GM19468 (cell line): Measurements from ENCODE around the gene HNRNPUL2.
"Not testable (repeated sequence)": the region's sequence is repeated elsewhere in the genome, so short reads cannot be mapped to it uniquely, and the experiment has no call there.

Experiments
- ATAC-seq: cut with Tn5 transposase; IDR thresholded peaks from one replicate; pipeline ENCODE4 v1.9.1; 2021; ENCODE audit warnings: mild to moderate bottlenecking, moderate library complexity, moderate number of reproducible peaks; ENCODE audit not compliant: unreplicated experiment; ENCODE audit errors: extremely low read depth

HNRNPUL2 gene

DNA sequence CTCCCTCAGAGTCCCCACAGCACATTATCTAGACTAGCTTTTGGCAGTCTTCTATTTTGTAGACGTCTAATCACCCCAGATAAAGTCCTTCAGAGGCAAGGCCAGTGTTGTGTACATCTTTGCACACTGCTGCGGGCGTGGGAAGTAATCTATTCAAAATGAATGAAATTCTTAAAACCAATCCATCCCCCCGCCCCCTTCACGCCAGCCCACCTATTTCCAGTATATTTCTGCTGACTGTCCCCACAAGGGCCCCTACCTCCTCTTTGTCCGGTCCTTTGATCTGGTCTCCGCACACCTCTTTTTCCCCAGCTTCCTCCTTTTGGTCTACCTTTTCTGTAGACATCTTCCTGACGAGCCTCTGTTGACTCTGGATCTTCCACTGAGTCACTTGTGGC lies 20.4 kb downstream of the HNRNPUL2 start:
- ATAC-seq, result no peak

DNA sequence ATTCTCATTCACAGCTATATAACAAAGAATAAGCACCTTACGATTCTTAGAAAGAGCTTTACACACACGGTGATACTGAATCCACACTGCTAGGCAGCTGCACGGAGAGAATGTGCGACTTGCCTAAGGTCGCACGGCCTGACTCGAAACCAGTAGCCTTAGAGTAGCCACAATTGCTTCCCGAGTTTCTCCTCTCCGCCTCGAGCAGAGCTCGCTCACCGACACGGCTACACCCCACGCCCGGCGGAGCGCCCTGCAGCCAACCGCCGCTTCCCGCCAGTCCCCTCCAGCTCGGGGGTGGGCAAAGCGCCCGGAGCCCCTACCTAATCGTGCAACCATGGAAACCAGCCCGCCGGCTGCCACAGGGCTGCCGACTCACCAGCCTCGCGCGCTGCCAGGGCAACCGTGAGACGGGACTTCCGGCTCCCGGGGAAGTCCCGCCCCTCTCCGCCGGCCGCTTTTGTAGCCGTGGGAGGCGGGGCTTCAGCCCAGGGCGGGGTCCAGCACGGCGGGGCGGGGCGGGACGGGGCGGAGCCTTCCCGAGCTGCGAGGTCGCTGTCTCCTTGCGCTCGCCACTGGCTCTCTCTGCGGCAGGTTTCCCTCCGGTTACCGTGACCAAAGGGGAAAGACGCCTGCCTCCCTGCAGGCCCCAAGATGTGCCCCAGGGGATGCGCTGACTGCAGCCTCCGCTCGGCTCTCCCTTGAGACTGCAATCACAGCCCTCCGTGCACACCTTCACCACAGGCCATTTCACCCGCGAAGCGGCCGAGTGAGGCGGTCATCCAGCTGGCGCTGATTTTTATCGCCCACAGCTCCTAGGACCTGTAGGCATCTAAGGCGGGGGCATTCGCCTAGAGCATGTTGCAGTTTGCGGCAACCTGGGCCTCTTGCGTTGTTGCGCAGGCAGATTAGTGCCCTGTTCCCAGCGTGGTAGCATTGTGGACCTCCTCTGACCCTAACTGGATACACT lies 21.1 kb downstream of the HNRNPUL2 start:
- no peak for ATAC-seq

DNA sequence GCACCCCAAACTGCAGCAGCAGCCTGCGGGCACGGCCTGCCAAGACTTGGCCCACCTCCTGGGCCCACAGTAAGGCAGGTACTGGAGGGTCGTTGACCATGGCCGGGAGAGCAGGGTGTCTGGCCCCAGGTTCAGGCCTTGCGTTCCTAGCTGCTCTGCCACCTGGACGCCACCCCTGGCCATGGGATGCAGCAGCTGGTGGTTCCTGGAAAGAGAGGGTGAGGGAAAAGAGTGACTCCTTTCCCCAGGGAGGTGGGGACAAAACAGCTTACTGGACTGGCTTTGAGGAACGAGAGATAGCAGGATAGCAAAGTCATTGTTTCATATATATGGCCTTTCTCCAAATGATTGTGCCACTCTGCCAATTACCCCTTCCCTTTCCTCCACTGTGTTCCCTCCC lies 21.8 kb downstream of the HNRNPUL2 start:
- ATAC-seq, result no peak

DNA sequence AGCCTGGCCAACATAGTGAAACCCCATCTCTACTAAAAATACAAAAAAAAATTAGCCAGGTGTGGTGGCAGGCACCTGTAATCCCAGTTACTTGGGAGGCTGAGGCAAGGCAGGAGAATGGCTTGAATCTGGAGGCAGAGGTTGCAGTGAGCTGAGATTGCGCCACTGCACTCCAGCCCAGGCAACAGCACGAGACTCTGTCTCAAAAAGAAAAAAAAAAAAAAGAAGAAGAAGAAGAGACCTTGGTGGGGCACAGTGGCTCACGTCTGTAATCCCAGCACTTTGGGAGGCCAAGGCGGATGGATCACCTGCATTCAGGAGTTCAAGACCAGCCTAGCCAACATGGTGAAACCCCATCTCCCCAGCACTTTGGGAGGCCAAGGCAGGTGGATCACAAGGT lies 23.3 kb downstream of the HNRNPUL2 start:
- ATAC-seq, result not testable (repeated sequence)

DNA sequence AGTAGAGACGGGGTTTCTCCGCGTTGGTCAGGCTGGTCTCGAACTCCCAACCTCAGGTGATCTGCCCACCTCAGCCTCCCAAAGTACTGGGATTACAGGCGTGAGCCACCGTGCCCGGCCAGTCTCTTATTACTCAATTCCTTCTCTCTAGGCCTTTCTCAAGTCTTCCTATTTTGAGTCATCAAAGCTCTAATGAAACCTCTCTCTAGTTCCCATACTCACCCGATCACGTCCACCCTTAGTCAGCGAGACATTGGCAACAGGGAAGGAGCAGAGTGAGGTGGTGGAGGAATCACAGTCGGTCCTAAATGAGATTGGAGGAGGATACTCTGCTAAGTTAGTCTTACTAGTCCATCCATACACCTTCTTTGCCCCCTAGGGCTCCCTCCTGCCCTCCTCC lies 25.0 kb downstream of the HNRNPUL2 start:
- no peak for ATAC-seq

DNA sequence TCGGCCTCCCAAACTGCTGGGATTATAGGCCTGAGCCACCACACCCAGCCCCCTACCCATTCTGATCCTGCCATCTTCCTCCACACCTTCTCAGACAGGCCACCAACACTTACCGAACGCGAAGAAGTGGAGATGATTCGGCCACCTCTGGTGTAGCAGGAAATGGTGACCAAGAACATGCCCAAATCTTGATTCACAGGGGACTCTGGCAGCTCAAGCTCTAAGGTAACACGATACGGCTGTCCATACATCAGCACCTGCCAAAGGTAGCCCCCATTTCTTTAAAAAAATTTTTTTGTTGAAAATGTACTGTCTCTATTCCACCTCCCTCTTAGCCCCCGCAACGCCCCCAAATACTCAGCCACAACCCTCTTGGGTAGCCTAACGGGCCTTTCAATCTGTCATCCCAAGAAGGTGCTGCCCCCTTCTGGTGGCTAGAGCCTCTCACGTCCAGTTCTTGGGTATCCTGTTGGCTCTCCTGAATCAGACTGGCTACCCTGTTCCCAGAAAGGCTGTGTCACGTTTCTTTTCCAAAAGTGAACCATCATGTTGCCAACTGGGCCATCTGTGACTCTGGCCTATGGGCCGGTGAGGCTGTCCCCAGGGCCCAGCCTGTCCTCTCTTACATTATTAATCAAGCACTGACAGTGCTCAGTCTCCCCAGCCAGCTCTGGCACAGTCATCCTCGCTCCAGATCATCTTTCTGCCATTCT lies 32.6 kb downstream of the HNRNPUL2 start:
- ATAC-seq, result no peak

DNA sequence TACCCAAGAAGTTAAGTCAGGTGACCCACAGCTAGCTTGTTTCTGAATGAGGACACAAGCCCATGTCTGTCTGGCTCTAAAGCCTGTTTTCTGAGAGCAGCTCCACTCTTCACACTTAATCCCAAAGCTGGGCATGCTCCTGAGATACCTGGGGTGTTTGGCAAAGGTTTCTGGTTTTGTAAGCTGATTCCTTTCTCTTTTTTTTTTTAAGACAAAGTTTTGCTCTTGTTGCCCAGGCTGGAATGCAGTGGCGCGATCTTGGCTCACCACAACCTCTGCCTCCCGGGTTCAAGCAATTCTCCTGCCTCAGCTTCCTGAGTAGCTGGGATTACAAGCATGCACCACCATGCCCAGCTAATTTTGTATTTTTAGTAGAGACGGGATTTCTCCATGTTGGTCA lies 33.6 kb downstream of the HNRNPUL2 start:
- not testable (repeated sequence) for ATAC-seq

DNA sequence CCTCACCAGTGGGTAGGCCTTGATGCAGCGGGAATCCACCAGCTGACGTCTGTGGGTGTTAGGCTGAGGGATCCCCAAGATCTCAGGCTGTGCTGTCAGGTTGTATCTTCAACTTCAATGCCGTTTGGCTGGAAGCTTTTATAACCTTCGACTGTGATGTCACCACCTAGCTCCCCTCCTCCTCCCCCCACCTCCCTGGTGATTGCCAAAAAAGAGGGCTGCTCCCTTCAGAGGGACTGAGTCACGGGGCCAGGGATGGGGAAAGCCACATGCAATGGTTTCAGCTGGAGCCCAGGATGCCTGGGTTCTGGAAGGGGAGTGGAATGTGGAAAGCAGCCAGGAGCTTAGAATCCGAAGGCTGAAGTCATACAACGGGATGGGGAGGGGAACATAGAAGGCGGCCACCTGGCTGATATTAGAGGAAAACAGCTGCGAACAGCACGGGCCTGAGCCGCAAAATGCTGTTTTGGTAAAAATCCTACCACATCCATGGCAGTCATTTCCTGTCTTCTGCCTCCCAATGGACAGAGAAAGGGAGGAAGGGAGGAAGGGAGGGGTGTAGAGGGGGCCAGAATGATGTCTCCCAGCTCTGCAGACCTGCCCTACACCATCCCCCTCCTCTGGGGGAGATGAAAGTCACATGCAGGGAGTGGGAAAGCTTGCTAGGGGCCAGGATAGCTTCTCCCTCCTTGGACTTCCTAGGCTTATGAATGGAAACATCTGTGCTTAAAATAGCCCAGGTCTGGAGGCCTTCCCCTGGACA lies 37.7 kb downstream of the HNRNPUL2 start, which contains the start of gene LRRN4CL:
TSS of gene LRRN4CL (minus strand) at position 110 of the 763 bp plus-strand sequence. CDS start 1,022 bp downstream, outside the sequence.
- ATAC-seq, result no peak

DNA sequence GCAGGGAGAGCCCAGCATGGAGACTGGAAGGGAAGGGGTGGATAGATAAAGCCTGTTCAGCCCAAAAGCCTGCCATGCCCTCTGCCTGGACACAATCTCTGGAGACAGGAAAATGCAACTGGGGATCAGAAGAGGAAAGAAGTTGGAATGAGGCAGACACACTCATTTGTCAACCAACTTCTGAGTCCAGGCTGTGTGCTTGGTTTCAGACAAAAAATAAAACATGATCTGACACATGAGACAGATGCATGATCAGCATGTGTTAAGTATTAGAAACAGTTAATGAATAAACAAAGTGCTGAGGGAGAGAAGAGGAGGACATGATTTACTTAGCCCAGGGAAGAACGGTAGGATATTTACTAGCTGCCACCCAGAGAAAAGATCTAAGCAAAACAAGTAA lies 38.8 kb downstream of the HNRNPUL2 start:
- ATAC-seq, result no peak

DNA sequence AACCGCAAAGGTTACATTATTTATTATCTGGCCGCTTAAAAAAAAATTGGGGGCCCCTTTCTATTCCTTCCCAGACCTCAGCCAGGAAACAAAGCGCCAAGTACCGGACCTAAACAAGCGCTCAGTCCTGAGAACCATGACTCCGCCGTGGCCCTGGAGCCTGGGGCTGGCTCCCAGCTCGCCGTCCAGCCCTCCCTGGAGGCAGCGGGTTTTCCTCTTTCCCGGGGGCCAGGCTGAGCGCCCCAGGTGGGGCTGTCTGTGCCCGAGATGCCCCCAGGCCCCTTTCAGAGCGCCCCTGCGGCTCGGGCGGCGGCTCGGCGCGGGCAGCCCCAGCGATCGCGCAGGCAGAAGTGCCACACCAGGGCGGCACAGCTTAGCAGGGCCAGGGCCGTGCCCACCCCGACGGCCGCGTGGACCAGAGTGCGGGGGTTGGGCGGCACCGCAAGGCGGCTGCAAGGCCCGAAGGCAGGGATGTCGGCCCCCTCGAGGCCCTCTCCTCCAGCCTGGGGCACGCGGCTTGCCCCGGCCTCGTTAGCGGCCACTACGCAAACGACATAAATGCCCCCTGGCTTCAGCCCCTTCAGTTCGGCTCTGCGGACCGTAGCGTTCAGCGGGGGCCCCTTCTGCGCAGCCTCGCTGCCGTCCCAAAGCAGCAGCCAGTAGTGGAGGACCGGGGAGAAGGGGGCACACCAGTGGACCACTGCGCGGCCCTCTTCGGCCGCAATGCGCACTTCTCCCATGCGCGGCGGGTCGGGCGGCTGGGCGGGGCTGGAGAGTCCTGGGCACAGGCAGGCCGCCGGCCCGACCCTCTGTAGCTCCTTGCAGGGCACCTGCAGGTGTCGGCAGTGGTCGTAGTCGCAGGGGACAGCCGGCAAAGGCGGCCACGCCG lies 39.5 kb downstream of the HNRNPUL2 start:
- ATAC-seq, result no peak

DNA sequence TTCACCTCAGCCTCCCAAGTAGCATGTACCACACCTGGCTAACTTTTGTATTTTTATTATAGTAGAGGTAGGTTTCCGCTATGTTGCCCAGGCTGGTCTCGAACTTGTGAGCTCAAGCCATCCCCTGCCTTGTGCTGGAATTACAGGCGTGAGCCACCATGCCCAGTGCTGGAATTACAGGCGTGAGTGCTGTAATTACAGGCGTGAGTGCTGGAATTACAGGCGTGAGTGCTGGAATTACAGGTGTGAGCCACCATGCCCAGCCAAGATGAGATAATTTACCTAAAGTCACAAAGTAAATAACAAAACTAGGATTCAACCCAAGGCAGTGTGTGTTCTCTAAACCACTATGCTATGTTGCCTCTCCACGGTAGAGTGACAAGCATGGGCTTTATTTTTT lies 44.7 kb downstream of the HNRNPUL2 start:
- no peak for ATAC-seq

DNA sequence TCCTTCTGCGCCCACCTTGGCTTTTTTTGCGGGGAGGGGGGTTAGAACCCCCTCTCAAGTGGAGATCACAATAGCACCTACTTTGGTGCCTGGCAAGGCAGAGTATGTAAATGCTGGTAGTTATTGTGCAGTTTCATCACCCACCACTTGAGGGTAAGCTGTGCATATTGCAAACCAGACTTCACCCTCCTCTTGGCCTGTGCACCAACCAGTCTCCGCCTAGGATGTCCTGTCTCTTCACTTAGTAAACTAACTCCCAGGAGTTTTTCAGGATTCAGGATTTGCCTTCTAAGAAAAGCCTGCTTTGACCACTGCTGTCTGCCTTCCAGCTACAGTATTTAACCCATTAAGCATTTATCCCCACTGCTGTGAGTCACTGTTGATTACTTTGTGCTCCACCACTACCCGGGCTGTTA lies 46.4 kb downstream of the HNRNPUL2 start:
- ATAC-seq, result no peak

DNA sequence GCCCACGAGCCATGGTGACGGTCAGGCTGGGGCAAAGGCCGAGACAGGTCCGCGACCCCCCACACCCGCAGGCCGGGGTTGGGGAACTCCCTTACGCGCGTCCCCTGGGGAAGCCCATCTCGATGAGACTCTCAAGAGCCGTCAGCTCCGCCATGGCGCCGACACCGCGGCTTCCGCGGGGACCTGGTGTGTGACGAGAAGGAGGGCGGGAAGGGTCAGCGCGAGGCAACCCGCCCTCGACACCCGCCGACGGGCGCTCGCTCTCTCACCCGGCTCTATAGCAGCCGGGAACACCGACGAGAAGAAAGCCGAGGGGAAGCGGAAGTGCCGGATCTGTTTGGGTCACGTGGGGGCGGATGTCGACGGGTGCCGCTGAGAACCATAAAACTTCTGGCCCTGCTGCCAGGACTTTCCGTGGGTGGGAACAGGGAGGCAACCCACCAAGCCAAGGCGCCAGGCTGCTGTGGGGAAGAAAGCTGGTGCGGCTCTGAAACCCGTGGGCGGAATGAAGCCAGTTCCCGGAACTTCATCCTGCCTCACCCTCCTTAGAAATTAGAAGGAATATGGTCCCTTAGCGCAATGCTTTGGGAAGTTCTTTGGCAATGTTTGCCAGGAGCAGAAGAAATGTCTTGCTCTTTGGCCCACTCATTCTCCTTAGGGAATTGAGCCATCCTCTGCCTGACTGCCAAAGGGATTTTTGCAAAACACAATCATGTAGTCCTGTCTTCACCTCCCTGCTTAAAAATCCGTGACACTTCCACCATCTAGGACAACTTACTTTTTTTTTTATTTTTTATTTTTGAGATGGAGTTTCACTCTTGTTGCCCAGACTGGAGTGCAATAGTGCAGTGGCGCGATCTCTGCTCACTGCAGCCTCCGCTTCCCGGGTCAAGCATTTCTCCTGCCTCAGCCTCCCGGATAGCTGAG lies 48.2 kb downstream of the HNRNPUL2 start, which contains the start of gene UBXN1:
TSS of gene UBXN1 (minus strand) at position 304 of the 927 bp plus-strand sequence. CDS start at position 154, 150 bp downstream.
- ATAC-seq, result no peak

DNA sequence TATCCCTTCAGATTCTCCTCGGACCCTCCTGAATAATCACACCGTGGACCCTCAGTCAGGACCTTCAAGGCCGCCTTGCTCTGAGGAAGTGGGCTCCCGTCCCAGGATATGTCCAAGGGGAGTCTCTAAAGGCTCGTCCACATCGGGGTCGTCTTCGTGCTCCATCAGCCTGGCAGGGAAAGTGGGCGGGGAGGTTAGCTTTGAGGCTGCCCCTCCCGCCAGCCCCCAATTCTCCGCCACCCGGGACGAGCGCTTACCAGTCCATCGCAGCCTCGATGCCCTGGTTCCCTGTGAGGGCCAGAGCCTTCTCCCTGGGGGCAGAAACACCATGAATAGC lies 48.9 kb downstream of the HNRNPUL2 start:
- no peak for ATAC-seq

DNA sequence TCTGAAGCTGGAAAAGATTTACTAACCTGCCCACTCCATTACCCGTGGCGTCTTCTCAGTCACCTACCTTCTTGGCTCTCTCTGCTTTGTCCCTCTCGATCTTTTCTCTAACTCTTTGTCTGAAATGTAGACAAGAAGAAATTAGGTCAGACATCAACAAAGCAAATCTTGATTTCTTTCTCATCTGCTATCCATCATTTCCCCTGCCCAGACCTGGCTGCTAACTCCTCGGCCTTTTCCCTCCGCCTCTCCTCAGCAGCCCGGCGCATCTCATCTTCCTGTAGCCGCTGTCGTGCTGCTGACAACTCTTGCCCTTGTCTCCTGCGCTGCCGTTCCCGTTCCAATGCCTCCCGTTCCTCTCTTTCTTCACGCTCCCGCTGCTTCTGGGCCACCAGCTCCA lies 49.5 kb downstream of the HNRNPUL2 start:
- ATAC-seq, result no peak

DNA sequence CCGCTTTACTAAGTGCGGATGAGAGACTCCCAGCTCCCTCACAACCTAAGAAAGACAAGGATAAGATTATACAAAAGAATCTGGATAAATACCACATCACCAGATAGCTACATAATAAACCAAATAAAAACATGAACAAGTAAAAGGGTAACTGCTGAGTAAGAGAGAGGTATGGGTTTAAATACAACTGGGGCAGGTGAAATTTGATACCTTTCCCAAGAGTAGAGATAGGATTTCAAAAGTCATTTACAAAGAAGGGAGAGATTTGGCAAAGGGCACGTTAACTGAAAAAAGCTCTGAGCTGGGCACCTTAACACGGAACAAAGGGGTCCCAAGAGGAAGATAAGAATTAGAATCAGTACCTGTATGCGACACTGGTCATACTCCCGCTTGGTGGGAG lies 50.1 kb downstream of the HNRNPUL2 start:
- no peak for ATAC-seq

DNA sequence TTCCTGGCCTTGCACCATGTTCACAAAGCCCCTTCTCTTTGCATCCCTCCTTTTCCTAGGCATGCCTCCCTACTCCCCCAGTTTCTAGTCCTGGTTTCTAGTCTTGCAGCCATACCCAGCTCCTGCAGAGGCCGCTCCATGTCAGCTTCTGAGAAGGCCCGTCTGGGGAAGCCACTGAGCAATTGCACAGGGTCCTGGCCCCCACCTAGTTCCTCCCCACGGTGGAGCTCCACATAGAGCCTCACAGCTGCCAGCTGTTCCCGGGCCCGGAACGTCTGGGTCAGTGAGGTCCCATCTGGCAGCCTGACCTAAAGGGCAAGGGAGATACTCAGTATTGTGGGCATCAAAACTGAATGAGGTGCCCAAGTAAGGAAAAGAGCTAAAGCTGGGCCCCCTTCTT lies 50.6 kb downstream of the HNRNPUL2 start:
- ATAC-seq, result no peak

DNA sequence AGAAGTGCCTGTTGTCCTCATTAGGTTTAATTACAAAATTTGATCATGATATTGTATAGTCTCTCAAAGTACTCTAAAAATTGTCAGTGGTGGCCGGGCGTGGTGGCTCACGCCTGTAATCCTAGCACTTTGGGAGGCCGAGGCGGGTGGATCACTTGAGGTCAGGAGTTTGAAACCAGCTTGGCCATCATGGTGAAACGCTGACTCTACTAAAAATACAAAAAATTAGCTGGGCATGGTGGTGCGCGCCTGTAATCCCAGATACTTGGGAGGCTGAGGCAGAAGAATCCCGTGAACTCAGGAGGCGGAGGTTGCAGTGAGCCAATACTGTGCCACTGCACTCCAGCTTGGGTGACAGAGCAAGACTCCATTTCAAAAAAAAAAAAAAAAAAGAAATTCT lies 51.8 kb downstream of the HNRNPUL2 start:
- ATAC-seq, result not testable (repeated sequence)

DNA sequence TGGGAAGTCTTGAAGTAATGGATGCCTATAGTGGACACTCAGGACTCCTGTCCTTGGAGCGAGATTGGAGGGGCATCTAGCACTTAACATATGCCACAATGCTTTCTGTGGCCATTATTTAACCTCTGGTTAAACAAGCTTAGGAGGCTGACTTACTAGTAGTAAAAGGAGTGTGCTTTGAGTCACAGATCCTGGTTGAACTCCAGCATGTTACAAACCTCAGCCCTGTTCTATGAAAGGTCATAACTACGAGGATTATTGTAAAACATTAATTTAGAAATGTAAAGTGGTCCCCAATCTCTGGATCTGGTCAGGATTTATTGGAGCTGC lies 54.1 kb downstream of the HNRNPUL2 start:
- ATAC-seq, result no peak
